ENCODE results near the gene FBXW12.

The FBXW12 gene

DNA sequence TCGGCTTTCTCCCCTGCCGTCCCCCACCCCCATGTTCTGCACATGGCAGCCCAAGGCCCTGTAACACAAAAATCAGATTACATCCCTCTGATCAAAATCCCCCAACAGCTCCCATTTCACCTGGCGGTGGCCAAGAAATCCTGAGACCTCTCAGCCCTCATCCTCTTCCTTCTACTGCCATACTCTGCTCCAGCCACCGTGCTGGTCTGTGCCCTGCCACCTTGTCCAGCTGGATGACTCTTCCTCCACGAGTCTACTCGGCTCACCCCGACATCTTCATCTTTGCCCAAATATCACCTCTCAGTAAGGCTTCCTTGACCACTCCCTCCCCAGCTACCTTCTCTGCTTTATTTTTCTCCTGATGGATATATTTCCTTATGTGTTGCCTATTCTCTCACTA is 64.8 kb downstream of the FBXW12 start:
- no peaks in the 10 kb centered on the region for H3K4me1 ChIP-seq (ENCODE audit: control insufficient read depth, insufficient read depth, low read length)
- H3K9me3 ChIP-seq (ENCODE audit: control insufficient read depth, insufficient read depth, low read depth, low read length), result no peaks in the 10 kb centered on the region
- H3K4me3 ChIP-seq (ENCODE audit: low read depth, low read length), result no peak overlapping the region
- H3K27ac ChIP-seq (ENCODE audit: extremely low read depth, low read depth, low read length), result no peak overlapping the region
- H3K36me3 ChIP-seq (ENCODE audit: control insufficient read depth in 2 of 2, insufficient read depth in 1 of 2, low read length in 2 of 2), result peaks cover 5 to 34% of the 10 kb centered on the region in 2 experiments; a peak in 2 of 3 replicates
- CTCF ChIA-PET, result interaction anchor here (0.6 to 5.9 kb wide), 40 partner anchors 9 to 574 kb away, joined by 3 to 238 read pairs (median 7); partner anchors contain the start of genes ATRIP, CDC25A, NME6 and SLC26A6
- POLR2A ChIA-PET, result interaction anchor here (0.6 to 2.5 kb wide), 4 partner anchors 10 to 36 kb away, joined by 3 to 22 read pairs (median 9); partner anchors contain the start of gene ATRIP
- TF ChIP-seq OVOL3 (tag by site-specific recombination; IDR thresholded peaks at IDR 0.05) (no peak), ZNF274 (IDR thresholded peaks at IDR 0.05; ENCODE audit: low read length) (no peak), ZNF274 (tag by site-specific recombination; IDR thresholded peaks at IDR 0.05; ENCODE audit: borderline replicate concordance) (no peak), ZNF777 (tag by site-specific recombination; IDR thresholded peaks at IDR 0.05; ENCODE audit: borderline replicate concordance) (no peak), YY2 (tag by site-specific recombination; IDR thresholded peaks at IDR 0.05) (no peak), ZNF24 (tag by site-specific recombination; IDR thresholded peaks at IDR 0.05) (no peak), GFI1B (tag by site-specific recombination; IDR thresholded peaks at IDR 0.05) (no peak), ZNF561 (tag by site-specific recombination; IDR thresholded peaks at IDR 0.05; ENCODE audit: borderline replicate concordance) (no peak), BCL11B (tag by site-specific recombination; IDR thresholded peaks at IDR 0.05; ENCODE audit: low read depth) (no peak), ZNF433 (tag by site-specific recombination; IDR thresholded peaks at IDR 0.05; ENCODE audit: low read depth) (no peak), ZFP41 (tag by site-specific recombination; IDR thresholded peaks at IDR 0.05; ENCODE audit: borderline replicate concordance) (no peak), ZNF121 (tag by site-specific recombination; IDR thresholded peaks at IDR 0.05) (no peak), ZNF175 (tag by site-specific recombination; IDR thresholded peaks at IDR 0.05) (no peak), ZNF426 (tag by site-specific recombination; IDR thresholded peaks at IDR 0.05) (no peak), ZNF2 (tag by site-specific recombination; IDR thresholded peaks at IDR 0.05) (no peak)
- TF ChIP-seq, protein P1, sequence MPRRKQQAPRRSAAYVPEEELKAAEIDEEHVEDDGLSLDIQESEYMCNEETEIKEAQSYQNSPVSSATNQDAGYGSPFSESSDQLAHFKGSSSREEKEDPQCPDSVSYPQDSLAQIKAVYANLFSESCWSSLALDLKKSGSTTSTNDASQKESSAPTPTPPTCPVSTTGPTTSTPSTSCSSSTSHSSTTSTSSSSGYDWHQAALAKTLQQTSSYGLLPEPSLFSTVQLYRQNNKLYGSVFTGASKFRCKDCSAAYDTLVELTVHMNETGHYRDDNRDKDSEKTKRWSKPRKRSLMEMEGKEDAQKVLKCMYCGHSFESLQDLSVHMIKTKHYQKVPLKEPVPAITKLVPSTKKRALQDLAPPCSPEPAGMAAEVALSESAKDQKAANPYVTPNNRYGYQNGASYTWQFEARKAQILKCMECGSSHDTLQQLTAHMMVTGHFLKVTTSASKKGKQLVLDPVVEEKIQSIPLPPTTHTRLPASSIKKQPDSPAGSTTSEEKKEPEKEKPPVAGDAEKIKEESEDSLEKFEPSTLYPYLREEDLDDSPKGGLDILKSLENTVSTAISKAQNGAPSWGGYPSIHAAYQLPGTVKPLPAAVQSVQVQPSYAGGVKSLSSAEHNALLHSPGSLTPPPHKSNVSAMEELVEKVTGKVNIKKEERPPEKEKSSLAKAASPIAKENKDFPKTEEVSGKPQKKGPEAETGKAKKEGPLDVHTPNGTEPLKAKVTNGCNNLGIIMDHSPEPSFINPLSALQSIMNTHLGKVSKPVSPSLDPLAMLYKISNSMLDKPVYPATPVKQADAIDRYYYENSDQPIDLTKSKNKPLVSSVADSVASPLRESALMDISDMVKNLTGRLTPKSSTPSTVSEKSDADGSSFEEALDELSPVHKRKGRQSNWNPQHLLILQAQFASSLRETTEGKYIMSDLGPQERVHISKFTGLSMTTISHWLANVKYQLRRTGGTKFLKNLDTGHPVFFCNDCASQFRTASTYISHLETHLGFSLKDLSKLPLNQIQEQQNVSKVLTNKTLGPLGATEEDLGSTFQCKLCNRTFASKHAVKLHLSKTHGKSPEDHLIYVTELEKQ (tag by site-specific recombination; IDR thresholded peaks at IDR 0.05; ENCODE audit: borderline replicate concordance), result no peak
- TF ChIP-seq, protein P2, sequence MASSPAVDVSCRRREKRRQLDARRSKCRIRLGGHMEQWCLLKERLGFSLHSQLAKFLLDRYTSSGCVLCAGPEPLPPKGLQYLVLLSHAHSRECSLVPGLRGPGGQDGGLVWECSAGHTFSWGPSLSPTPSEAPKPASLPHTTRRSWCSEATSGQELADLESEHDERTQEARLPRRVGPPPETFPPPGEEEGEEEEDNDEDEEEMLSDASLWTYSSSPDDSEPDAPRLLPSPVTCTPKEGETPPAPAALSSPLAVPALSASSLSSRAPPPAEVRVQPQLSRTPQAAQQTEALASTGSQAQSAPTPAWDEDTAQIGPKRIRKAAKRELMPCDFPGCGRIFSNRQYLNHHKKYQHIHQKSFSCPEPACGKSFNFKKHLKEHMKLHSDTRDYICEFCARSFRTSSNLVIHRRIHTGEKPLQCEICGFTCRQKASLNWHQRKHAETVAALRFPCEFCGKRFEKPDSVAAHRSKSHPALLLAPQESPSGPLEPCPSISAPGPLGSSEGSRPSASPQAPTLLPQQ (tag by site-specific recombination; IDR thresholded peaks at IDR 0.05), result no peak
- TF ChIP-seq, protein P3, sequence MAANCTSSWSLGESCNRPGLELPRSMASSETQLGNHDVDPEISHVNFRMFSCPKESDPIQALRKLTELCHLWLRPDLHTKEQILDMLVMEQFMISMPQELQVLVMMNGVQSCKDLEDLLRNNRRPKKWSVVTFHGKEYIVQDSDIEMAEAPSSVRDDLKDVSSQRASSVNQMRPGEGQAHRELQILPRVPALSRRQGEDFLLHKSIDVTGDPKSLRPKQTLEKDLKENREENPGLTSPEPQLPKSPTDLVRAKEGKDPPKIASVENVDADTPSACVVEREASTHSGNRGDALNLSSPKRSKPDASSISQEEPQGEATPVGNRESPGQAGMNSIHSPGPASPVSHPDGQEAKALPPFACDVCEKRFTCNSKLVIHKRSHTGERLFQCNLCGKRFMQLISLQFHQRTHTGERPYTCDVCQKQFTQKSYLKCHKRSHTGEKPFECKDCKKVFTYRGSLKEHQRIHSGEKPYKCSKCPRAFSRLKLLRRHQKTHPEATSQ (tag by site-specific recombination; IDR thresholded peaks at IDR 0.05), result no peak

DNA sequence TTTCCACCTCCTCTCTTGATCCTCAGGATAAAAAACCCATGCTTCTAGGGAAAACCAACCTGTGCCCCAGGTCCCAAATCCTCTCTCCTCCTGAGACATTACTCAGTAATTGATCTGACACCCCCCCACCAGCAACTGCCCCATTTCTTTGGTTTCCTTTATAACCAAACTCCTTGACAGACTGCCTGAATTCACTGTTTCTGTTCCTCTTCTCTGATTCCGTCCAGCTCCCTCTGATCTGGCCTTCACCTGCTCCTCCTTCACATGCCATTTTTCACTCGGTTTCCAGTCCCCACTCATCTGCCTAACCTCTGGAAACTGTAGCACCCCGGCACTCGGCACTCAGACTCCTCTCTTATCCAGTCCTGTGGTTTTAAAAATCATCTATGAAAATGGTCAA is 65.8 kb downstream of the FBXW12 start:
- Histone ChIP-seq H3K27ac (ENCODE audit: extremely low read depth, low read depth, low read length) (no peak overlapping the region), H3K36me3 (ENCODE audit: control insufficient read depth in 2 of 2, insufficient read depth in 1 of 2, low read length in 2 of 2) (peaks cover 11 to 33% of the 10 kb centered on the region in 2 experiments; a peak in 2 of 3 replicates), H3K4me3 (ENCODE audit: low read depth, low read length) (no peak overlapping the region), H3K9me3 (ENCODE audit: control insufficient read depth, insufficient read depth, low read depth, low read length) (no peaks in the 10 kb centered on the region), H3K4me1 (ENCODE audit: control insufficient read depth, insufficient read depth, low read length) (no peaks in the 10 kb centered on the region)
- ChIA-PET CTCF (interaction anchor here (0.7 kb wide), 1 partner anchor 243 kb away, joined by 4 read pairs; no protein-coding TSS in a partner anchor), POLR2A (interaction anchor here (2.5 kb wide), 1 partner anchor 9 kb away, joined by 22 read pairs; the partner anchor contains the start of gene ATRIP)
- TF ChIP-seq ZNF791 (tag by site-specific recombination; IDR thresholded peaks at IDR 0.05), result no peak
- TF ChIP-seq ZSCAN4 (tag by site-specific recombination; IDR thresholded peaks at IDR 0.05), result no peak
- no peak for TF ChIP-seq ZNF654 (tag by site-specific recombination; IDR thresholded peaks at IDR 0.05; ENCODE audit: low read depth)
- no peak for TF ChIP-seq RBAK (tag by site-specific recombination; IDR thresholded peaks at IDR 0.05)
- TF ChIP-seq, protein P4, sequence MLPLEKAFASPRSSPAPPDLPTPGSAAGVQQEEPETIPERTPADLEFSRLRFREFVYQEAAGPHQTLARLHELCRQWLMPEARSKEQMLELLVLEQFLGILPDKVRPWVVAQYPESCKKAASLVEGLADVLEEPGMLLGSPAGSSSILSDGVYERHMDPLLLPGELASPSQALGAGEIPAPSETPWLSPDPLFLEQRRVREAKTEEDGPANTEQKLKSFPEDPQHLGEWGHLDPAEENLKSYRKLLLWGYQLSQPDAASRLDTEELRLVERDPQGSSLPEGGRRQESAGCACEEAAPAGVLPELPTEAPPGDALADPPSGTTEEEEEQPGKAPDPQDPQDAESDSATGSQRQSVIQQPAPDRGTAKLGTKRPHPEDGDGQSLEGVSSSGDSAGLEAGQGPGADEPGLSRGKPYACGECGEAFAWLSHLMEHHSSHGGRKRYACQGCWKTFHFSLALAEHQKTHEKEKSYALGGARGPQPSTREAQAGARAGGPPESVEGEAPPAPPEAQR (tag by site-specific recombination; IDR thresholded peaks at IDR 0.05), result no peak
- no peak for TF ChIP-seq ZNF202 (tag by site-specific recombination; IDR thresholded peaks at IDR 0.05; ENCODE audit: borderline replicate concordance)
- TF ChIP-seq ZNF423 (tag by site-specific recombination; IDR thresholded peaks at IDR 0.05), result no peak
- no peak for TF ChIP-seq ZBTB6 (tag by site-specific recombination; IDR thresholded peaks at IDR 0.05)
